HG03108 (cell line): Measurements from ENCODE around the gene TNFAIP2.
"Not testable (repeated sequence)": the region's sequence is repeated elsewhere in the genome, so short reads cannot be mapped to it uniquely, and the experiment has no call there.

Source experiments
- ATAC-seq: cut with Tn5 transposase; IDR thresholded peaks from one replicate; pipeline ENCODE4 v1.9.1; 2021; ENCODE audit warnings: moderate library complexity; ENCODE audit not compliant: unreplicated experiment

The TNFAIP2 gene

GRCh38 chr14:103155010-103155409 lies 31.7 kb downstream of the TNFAIP2 start:
- no peak for ATAC-seq

- not testable (repeated sequence) for ATAC-seq
These were observed 32.2 kb downstream of the TNFAIP2 start for GRCh38 chr14:103155416-103155815.

GRCh38 chr14:103155826-103156394 lies 32.6 kb downstream of the TNFAIP2 start:
- no peak for ATAC-seq

- ATAC-seq: no peak
These were observed 33.6 kb downstream of the TNFAIP2 start for GRCh38 chr14:103156651-103157378.

- ATAC-seq: no peak
These were observed 34.7 kb downstream of the TNFAIP2 start for GRCh38 chr14:103157969-103158368.

GRCh38 chr14:103158688-103159087 lies 35.4 kb downstream of the TNFAIP2 start:
- ATAC-seq: no peak

GRCh38 chr14:103160321-103161053 lies 37.2 kb downstream of the TNFAIP2 start:
- no peak for ATAC-seq

GRCh38 chr14:103161054-103161397 lies 37.8 kb downstream of the TNFAIP2 start:
- ATAC-seq: no peak

- no peak for ATAC-seq
These were observed 39.9 kb downstream of the TNFAIP2 start for GRCh38 chr14:103163199-103163598.

GRCh38 chr14:103164006-103164405 lies 40.7 kb downstream of the TNFAIP2 start:
- no peak for ATAC-seq

GRCh38 chr14:103164779-103165178 lies 41.5 kb downstream of the TNFAIP2 start:
- ATAC-seq: no peak

GRCh38 chr14:103165323-103165722 lies 42.1 kb downstream of the TNFAIP2 start:
- ATAC-seq: no peak

- ATAC-seq: no peak
These were observed 46.7 kb downstream of the TNFAIP2 start for GRCh38 chr14:103169954-103170353.

GRCh38 chr14:103171206-103171605 lies 47.9 kb downstream of the TNFAIP2 start:
- ATAC-seq: not testable (repeated sequence)

GRCh38 chr14:103172921-103173320 lies 49.7 kb downstream of the TNFAIP2 start:
- no peak for ATAC-seq

GRCh38 chr14:103173887-103174286 lies 50.6 kb downstream of the TNFAIP2 start:
- not testable (repeated sequence) for ATAC-seq

- not testable (repeated sequence) for ATAC-seq
These were observed 52.9 kb downstream of the TNFAIP2 start for GRCh38 chr14:103176176-103176575.

GRCh38 chr14:103177376-103177775 lies 54.1 kb downstream of the TNFAIP2 start:
- ATAC-seq: no peak

GRCh38 chr14:103178521-103178920 lies 55.3 kb downstream of the TNFAIP2 start:
- ATAC-seq: no peak

GRCh38 chr14:103179094-103179493 lies 55.8 kb downstream of the TNFAIP2 start:
- no peak for ATAC-seq

- ATAC-seq: no peak
These were observed 57.1 kb downstream of the TNFAIP2 start for GRCh38 chr14:103180331-103180730.

- ATAC-seq: no peak
These were observed 60.8 kb downstream of the TNFAIP2 start for GRCh38 chr14:103184046-103184445.
